VCaP (cell line): ENCODE data around the gene LCP1.

Experiments used
- H3K27ac ChIP-seq: fragments of 450-650 bp; 2 replicates; pipeline ENCODE4 v1.5.1; 2017
- CTCF ChIP-seq: fragments of 450-650 bp; conservative IDR thresholded peaks from 2 replicates; pipeline ENCODE4 v1.5.1; 2017; ENCODE audit warnings: mild to moderate bottlenecking, moderate library complexity

The LCP1 gene

DNA sequence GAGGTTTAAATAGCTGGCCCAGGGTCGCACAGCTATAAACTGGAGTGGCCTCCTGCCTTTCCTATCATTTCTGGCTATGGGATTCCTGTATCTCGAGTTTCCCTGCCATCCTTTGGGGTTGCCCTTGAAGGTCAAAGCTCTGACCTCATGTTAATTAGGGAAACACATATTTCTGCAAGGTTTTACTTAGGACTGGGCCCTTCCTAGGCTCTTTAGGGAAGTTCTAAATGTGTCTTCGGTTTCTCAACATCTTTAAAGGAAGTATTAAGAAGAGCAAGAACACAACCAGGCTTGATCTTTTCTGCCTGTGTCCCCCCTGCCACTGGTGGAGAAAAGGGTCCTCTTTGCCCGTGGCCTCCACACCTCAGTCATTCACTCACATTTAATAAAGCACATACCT lies 10.8 kb downstream of the LCP1 start:
- TF ChIP-seq CTCF = no peak
- no peak overlapping the region for H3K27ac ChIP-seq

DNA sequence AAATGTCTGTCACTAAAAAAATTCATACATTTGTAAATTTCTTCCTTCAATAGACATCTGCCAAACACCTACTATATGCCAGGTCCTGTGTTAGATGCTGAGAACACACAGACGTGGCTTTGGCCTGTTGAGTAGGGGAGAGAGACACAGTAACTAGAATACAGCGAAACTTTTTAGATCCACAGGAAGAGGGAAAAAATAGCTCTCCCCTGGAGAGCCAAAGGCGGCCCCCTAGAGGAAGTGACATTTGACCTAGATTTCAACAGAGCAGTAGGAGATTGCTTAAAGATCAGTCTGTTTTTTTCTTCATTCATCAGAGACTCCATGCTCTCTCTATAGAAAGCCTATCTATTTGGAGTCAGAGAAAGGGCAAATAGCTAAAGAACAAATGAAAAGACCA lies 11.3 kb downstream of the LCP1 start:
- no peak for TF ChIP-seq CTCF
- no peak overlapping the region; the same call in 1 of the 2 replicates for H3K27ac ChIP-seq

GRCh38 chr13:46170268-46170667 lies 11.7 kb downstream of the LCP1 start:
- TF ChIP-seq CTCF = no peak
- peak overlapping the region; percentile 96; the same call in 1 of the 2 replicates for H3K27ac ChIP-seq

DNA sequence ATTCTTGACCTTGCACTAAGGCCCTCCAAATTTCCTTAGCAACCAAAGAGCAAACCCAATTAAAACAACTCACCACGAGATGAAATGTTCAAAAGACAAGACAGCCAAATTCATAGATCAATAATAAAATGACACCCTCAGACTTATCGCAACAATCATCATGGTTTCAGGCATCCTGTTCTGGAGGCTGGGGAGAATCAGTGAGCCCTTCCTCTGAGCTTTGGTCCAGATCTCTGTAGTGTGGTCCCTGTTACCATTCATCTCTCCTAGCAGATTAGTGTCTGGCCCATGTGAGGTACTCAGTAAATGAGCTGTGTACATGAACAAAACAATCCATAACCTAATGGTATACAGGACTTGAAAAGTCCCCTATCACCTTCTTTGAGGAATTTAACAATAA lies 12.2 kb downstream of the LCP1 start:
- no peak for TF ChIP-seq CTCF
- peak overlapping the region; percentile 96; the same call in 1 of the 2 replicates for H3K27ac ChIP-seq

GRCh38 chr13:46168783-46169182 lies 13.2 kb downstream of the LCP1 start:
- H3K27ac ChIP-seq = peak overlapping the region; percentile 96
- no peak for TF ChIP-seq CTCF

DNA sequence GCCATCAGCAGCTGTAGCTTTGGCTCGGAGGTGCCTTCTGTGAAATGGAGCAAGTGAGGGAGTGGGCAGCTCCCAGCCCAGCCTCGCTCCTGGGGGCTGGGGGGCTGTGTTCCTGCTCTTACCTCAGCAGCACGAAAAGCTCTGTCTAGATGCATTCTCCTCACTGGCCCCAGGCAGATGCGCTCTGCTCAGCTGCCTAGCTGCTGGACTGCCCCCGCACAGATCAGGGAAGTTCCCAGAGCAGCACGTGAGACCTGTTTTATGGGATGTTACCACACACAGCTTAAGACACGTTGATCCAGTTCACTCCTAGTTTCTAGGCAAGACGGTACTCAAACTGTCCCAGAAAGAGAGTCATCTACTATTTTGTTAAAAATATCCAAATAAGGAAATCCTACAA lies 13.6 kb downstream of the LCP1 start:
- TF ChIP-seq CTCF = no peak
- peak overlapping the region; percentile 96 for H3K27ac ChIP-seq

- TF ChIP-seq CTCF = no peak
- peak overlapping the region; percentile 96 for H3K27ac ChIP-seq
These were observed 14.9 kb downstream of the LCP1 start for GRCh38 chr13:46166947-46167610.
